ENCODE data around the gene FBXO39. TPM values are rescaled to one million over a fixed set of nuclear protein-coding genes. Genes with fewer than 3 reads are reported as not detected.

The FBXO39 gene
- total RNA-seq, 4 donors from 2014 or later: not detected

GRCh38 chr17:6755731-6756184 is 20.3 kb upstream of the FBXO39 start, which contains the start of gene XAF1:
Gene XAF1, plus strand, starts transcription at chr17:6756046. Its CDS starts 33 bp downstream, at chr17:6756079.
- intact Hi-C loops (cut with DNase I; ENCODE audit: low total_unique reads): no loop called here
- TF ChIP-seq CTCF (IDR thresholded peaks at IDR 0.05 in 4 of 5, conservative IDR thresholded peaks at IDR 0.05 in 1 of 5) (no peak), POLR2A (IDR thresholded peaks at IDR 0.05) (peak in 1 of 2 donors; percentile 34)
- Histone ChIP-seq H3K36me3 (peaks cover 0 to 10% of the 10 kb centered on the region in 2 donors), H3K27ac (peak within 1 kb of the TSS; percentile 80 to 87 (median 80)), H3K9me3 (no peaks in the 10 kb centered on the region), H3K4me3 (peak within 1 kb of the TSS; percentile 53 to 63 (median 59)), H3K4me1 (peaks cover 15 to 17% of the 10 kb centered on the region in 2 donors), H3K27me3 (no peaks in the 10 kb centered on the region)
- DNase-seq (peak in 1 of 2 donors; percentile 9), ATAC-seq (peak in 1 of 2 donors; percentile 18)
- in situ Hi-C loops (cut with MboI; ENCODE audit: low sequenced_read_pairs in 4 of 4): no loop called here

GRCh38 chr17:6756425-6757031 is 19.5 kb upstream of the FBXO39 start:
- peak overlapping the region; percentile 53 to 63 (median 59) for H3K4me3 ChIP-seq
- H3K9me3 ChIP-seq: no peaks in the 10 kb centered on the region
- H3K36me3 ChIP-seq: peaks cover 0 to 10% of the 10 kb centered on the region in 2 donors
- in situ Hi-C loops (cut with MboI; ENCODE audit: low sequenced_read_pairs in 4 of 4) (no loop called here), intact Hi-C loops (cut with DNase I; ENCODE audit: low total_unique reads) (no loop called here)
- TF ChIP-seq CTCF (IDR thresholded peaks at IDR 0.05 in 4 of 5, conservative IDR thresholded peaks at IDR 0.05 in 1 of 5) (no peak), POLR2A (IDR thresholded peaks at IDR 0.05) (no peak)
- peaks cover 15 to 17% of the 10 kb centered on the region in 2 donors for H3K4me1 ChIP-seq
- no peaks in the 10 kb centered on the region for H3K27me3 ChIP-seq
- peak overlapping the region; percentile 80 to 87 (median 80) for H3K27ac ChIP-seq
- DNase-seq: no peak
- ATAC-seq: no peak

DNA sequence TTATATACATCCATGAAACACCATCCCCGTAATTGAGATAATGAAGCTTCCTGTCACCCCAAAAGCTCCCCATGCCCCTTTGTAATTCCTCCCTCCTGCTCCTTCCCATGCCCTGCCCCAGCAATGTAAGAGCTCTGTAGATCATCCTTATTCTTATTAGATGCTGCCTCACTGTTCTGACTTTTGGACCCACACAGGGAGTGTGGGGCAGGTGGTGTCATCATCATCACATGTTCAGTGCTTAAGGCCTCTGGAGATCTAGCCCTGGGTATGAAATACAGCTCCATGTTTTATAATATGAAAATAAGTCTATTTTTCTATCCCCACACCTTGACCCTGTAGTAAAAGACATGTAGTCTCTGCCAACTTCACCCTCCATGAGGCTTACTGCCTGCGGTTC is 18.3 kb upstream of the FBXO39 start:
- peaks cover 0 to 10% of the 10 kb centered on the region in 2 donors for H3K36me3 ChIP-seq
- H3K27me3 ChIP-seq: no peaks in the 10 kb centered on the region
- H3K4me1 ChIP-seq: peaks cover 6 to 8% of the 10 kb centered on the region in 2 donors
- H3K4me3 ChIP-seq: peak overlapping the region in 1 of 4 donors; percentile 53
- intact Hi-C loops (cut with DNase I; ENCODE audit: low total_unique reads): no loop called here
- ATAC-seq: no peak
- H3K9me3 ChIP-seq: no peaks in the 10 kb centered on the region
- peak overlapping the region in 1 of 4 donors; percentile 80 for H3K27ac ChIP-seq
- TF ChIP-seq CTCF (IDR thresholded peaks at IDR 0.05 in 4 of 5, conservative IDR thresholded peaks at IDR 0.05 in 1 of 5): no peak
- no peak for TF ChIP-seq POLR2A (IDR thresholded peaks at IDR 0.05)
- in situ Hi-C loops (cut with MboI; ENCODE audit: low sequenced_read_pairs in 4 of 4): no loop called here
- DNase-seq: no peak

GRCh38 chr17:6761779-6762178 is 14.2 kb upstream of the FBXO39 start:
- H3K27ac ChIP-seq: no peak overlapping the region
- no peaks in the 10 kb centered on the region for H3K27me3 ChIP-seq
- intact Hi-C loops (cut with DNase I; ENCODE audit: low total_unique reads) (no loop called here), in situ Hi-C loops (cut with MboI; ENCODE audit: low sequenced_read_pairs in 4 of 4) (no loop called here)
- no peak overlapping the region for H3K4me3 ChIP-seq
- DNase-seq (no peak), ATAC-seq (no peak)
- H3K9me3 ChIP-seq: no peaks in the 10 kb centered on the region
- TF ChIP-seq CTCF (IDR thresholded peaks at IDR 0.05 in 4 of 5, conservative IDR thresholded peaks at IDR 0.05 in 1 of 5) (no peak), POLR2A (IDR thresholded peaks at IDR 0.05) (no peak)
- peaks cover 0 to 5% of the 10 kb centered on the region in 2 donors for H3K4me1 ChIP-seq
- peaks cover 0 to 28% of the 10 kb centered on the region in 2 donors for H3K36me3 ChIP-seq

Measured in gastrocnemius medialis (tissue), 4 donors.